GM20000 (cell line): Measurements from ENCODE around the gene NBL1.

ENCODE experiments used
- DNase-seq: peaks from one replicate; pipeline ENCODE4 v3.0.0; 2012; ENCODE audit warnings: low spot score
- CTCF ChIP-seq: IDR thresholded peaks from 2 replicates; pipeline ENCODE4 v1.5.1; 2012; ENCODE audit warnings: mild to moderate bottlenecking, control low read depth; ENCODE audit errors: extremely low read depth, missing control alignments

Gene NBL1

GRCh38 chr1:19695772-19696171, 51.7 kb downstream of the NBL1 start:
- no peak for TF ChIP-seq CTCF
- no peak for DNase-seq

DNA sequence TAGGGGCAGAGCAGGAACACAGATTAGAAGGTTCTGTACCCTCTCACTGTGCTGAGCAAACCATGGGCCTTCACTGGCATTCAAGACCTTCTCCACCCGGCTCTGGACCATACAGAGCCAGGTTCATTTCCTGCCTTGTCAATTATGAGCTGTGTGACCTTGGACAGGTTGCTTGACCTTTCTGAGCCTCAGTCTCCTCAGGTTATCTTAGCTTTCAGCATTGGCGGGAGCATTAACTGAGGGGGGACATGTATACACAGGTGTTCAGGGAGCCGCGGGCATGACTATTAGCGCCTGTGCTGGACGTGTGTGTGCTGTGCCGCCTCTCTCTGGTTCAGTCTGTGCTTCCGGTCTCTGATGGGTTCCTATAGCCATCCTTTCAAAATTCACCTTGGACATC, 52.7 kb downstream of the NBL1 start:
- no peak for DNase-seq
- no peak for TF ChIP-seq CTCF

- TF ChIP-seq CTCF, result no peak
- no peak for DNase-seq
These were observed 54.1 kb downstream of the NBL1 start for GRCh38 chr1:19698181-19698580.

DNA sequence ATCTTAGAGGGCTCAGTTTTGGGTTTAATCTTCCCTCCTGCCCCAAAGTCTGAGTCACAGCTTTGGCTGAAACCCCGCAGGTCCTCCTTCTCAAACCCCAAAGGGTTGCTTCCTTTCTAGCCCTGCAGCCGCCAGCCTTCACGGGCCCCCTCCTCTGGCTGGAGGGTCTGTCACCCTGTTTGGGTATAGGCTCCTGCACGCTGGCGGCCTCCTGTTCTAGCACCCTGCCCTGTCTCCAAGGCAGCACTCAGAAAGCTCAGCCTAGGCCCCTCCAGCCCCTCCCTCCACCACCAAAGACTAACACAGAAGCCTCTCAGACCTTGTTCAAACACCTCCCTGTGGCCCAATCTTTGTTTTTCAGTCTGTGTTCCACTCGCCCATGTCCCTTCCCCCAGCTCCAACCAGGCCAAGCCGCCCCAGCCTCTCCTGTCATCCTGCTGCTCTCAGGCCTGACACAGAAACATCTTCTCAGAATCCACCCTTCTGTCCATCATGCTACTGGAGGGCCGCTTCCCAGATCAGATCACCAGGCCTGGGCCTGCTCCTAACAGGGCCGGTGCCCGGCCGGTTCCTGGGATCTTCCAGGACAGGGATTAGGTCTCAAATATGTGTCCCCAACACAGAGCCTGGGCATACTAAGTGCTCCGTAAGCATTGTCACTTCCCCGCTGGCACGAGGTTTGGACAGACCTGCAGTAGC, 56.1 kb downstream of the NBL1 start:
- TF ChIP-seq CTCF, result no peak
- DNase-seq, result no peak

DNA sequence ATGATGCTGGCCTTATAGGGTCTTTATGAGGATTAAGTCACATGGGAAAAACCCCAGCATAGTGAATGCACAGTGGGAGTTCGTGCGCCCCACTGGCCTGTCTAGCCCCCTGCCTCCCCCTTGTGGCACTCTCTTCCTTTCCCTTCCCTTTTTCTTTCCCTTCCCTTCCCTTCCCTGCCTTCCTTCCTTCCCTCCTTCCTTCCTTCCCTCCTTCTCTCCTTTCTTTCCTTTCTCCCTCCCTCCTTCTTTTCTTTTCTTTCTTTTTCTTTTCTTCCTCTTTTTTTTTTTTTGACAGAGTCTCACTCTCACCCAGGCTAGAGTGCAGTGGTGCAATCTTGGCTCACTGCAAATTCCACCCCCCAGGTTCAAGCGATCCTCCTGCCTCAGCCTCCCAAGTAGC, 59.2 kb downstream of the NBL1 start:
- TF ChIP-seq CTCF, result no peak
- DNase-seq, result no peak

DNA sequence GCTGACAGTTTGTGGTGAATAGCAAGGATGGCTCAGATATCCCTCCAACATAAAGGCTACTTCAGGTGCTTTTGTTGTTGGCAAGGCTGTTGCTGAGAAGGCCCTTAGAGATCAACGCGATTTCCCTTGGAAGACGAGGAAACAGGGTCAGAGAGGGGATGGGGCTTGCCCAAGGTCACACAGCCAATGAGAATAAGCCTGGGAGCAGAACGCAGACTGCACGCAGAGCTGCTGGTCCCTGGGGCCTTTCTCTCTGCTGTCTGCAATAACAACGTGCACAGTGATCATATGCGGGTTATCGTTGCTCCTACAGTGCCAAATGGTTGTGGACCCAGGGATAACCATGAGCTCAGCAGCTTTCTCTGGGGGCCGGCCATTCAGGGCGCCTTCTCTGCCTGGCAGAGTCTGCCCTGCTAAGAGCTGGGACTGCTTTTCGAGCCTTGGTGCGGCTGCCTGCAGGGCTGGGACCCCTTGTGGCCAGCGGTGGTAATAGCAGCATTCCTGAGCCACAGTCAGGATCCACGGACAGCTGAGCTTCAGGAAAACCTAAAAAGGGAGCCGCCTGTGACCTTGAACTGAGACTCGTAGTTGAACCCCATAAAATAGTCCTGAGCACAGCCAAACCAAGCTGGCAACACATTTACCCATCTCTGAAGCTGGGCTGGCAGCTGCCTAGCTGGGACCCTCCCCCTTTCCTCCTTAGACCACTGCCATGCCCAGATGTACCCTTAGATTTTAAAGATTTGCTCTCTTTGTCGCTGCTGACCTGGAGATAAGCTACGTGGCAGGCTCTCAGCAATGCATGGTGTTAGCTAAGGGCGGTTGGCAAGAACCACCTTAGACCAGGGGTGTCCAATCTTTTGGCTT, 60.4 kb downstream of the NBL1 start:
- DNase-seq, result peak; percentile 69
- TF ChIP-seq CTCF, result peak; percentile 92

- DNase-seq, result no peak
- no peak for TF ChIP-seq CTCF
These were observed 61.4 kb downstream of the NBL1 start for GRCh38 chr1:19705464-19705863.
